ENCODE measurements around the gene ARMC8.

ARMC8 gene

GRCh38 chr3:138297876-138298275 is 110.8 kb downstream of the ARMC8 start:
- Histone ChIP-seq H3K27me3 (ENCODE audit: insufficient read depth, low read length) (no peaks in the 10 kb centered on the region), H3K27ac (ENCODE audit: low read depth, low read length, poor library complexity, severe bottlenecking) (no peak overlapping the region), H3K4me1 (ENCODE audit: insufficient read depth, low read length, severe bottlenecking) (no peaks in the 10 kb centered on the region), H3K9me2 (ENCODE audit: low read depth, low read length) (no peaks in the 10 kb centered on the region), H4K20me1 (ENCODE audit: insufficient read depth, low read length) (no peaks in the 10 kb centered on the region), H3F3A (ENCODE audit: insufficient read depth, low read length) (no peaks in the 10 kb centered on the region), H3K4me3 (ENCODE audit: low read depth, low read length, poor library complexity, severe bottlenecking) (no peak overlapping the region), H3K79me2 (ENCODE audit: insufficient read depth, low read length) (no peaks in the 10 kb centered on the region), H3K9ac (ENCODE audit: low read length) (no peak overlapping the region), H3K9me3 (ENCODE audit: low read length) (no peaks in the 10 kb centered on the region), H3K4me2 (ENCODE audit: low read length) (no peak overlapping the region), H2AFZ (ENCODE audit: low read length) (no peak overlapping the region), H3K36me3 (ENCODE audit: insufficient read depth, low read length) (peaks cover 50% of the 10 kb centered on the region)
- TF ChIP-seq CTCF (IDR thresholded peaks at IDR 0.05; ENCODE audit: low read length): no peak
- no peak for TF ChIP-seq EZH2 (IDR thresholded peaks at IDR 0.05; ENCODE audit: borderline replicate concordance, low read length)

- Histone ChIP-seq H3K79me2 (ENCODE audit: insufficient read depth, low read length) (no peaks in the 10 kb centered on the region), H3K9me3 (ENCODE audit: low read length) (no peaks in the 10 kb centered on the region), H3K4me3 (ENCODE audit: low read depth, low read length, poor library complexity, severe bottlenecking) (no peak overlapping the region), H3K36me3 (ENCODE audit: insufficient read depth, low read length) (peaks cover 27% of the 10 kb centered on the region), H3K9me2 (ENCODE audit: low read depth, low read length) (no peaks in the 10 kb centered on the region), H3K9ac (ENCODE audit: low read length) (no peak overlapping the region), H3K4me1 (ENCODE audit: insufficient read depth, low read length, severe bottlenecking) (no peaks in the 10 kb centered on the region), H3K27me3 (ENCODE audit: insufficient read depth, low read length) (no peaks in the 10 kb centered on the region), H3K4me2 (ENCODE audit: low read length) (no peak overlapping the region), H2AFZ (ENCODE audit: low read length) (no peak overlapping the region), H4K20me1 (ENCODE audit: insufficient read depth, low read length) (no peaks in the 10 kb centered on the region), H3K27ac (ENCODE audit: low read depth, low read length, poor library complexity, severe bottlenecking) (no peak overlapping the region), H3F3A (ENCODE audit: insufficient read depth, low read length) (no peaks in the 10 kb centered on the region)
- TF ChIP-seq EZH2 (IDR thresholded peaks at IDR 0.05; ENCODE audit: borderline replicate concordance, low read length): no peak
- TF ChIP-seq CTCF (IDR thresholded peaks at IDR 0.05; ENCODE audit: low read length): no peak
Observed at GRCh38 chr3:138300647-138301046, 113.5 kb downstream of the ARMC8 start.

GRCh38 chr3:138303474-138303873 is 116.4 kb downstream of the ARMC8 start:
- H3K9me2 ChIP-seq (ENCODE audit: low read depth, low read length): no peaks in the 10 kb centered on the region
- no peak overlapping the region for H3K4me3 ChIP-seq (ENCODE audit: low read depth, low read length, poor library complexity, severe bottlenecking)
- H3K4me1 ChIP-seq (ENCODE audit: insufficient read depth, low read length, severe bottlenecking): no peaks in the 10 kb centered on the region
- H3K36me3 ChIP-seq (ENCODE audit: insufficient read depth, low read length): peaks cover 5% of the 10 kb centered on the region; the same call in 1 of the 2 replicates
- TF ChIP-seq EZH2 (IDR thresholded peaks at IDR 0.05; ENCODE audit: borderline replicate concordance, low read length) (no peak), CTCF (IDR thresholded peaks at IDR 0.05; ENCODE audit: low read length) (no peak)
- H3K79me2 ChIP-seq (ENCODE audit: insufficient read depth, low read length): no peaks in the 10 kb centered on the region
- H3K9ac ChIP-seq (ENCODE audit: low read length): no peak overlapping the region
- no peak overlapping the region for H2AFZ ChIP-seq (ENCODE audit: low read length)
- no peak overlapping the region for H3K4me2 ChIP-seq (ENCODE audit: low read length)
- H3K27ac ChIP-seq (ENCODE audit: low read depth, low read length, poor library complexity, severe bottlenecking): no peak overlapping the region
- no peaks in the 10 kb centered on the region for H3K27me3 ChIP-seq (ENCODE audit: insufficient read depth, low read length)
- H3F3A ChIP-seq (ENCODE audit: insufficient read depth, low read length): no peaks in the 10 kb centered on the region
- peaks cover 4% of the 10 kb centered on the region for H3K9me3 ChIP-seq (ENCODE audit: low read length)
- no peaks in the 10 kb centered on the region for H4K20me1 ChIP-seq (ENCODE audit: insufficient read depth, low read length)

Data from OCI-LY1 (cell line).